ENCODE measurements around the gene CNTN6. TPM values are rescaled to one million over a fixed set of nuclear protein-coding genes. Genes with fewer than 3 reads are reported as not detected.

The CNTN6 gene
- total RNA-seq, 1 experiment from 2014 or later, result not detected

- Histone ChIP-seq H3K9ac (ENCODE audit: low read length) (no peak overlapping the region), H3K9me2 (replicated peaks; ENCODE audit: insufficient read depth, low read length) (no peaks in the 10 kb centered on the region), H3K27me3 (ENCODE audit: low read length) (no peaks in the 10 kb centered on the region), H2AFZ (ENCODE audit: low read length) (no peak overlapping the region), H3K27ac (ENCODE audit: low read length) (no peak overlapping the region), H3K79me2 (ENCODE audit: low read length) (no peaks in the 10 kb centered on the region), H3K36me3 (ENCODE audit: insufficient read depth, low read length) (no peaks in the 10 kb centered on the region), H3K4me2 (ENCODE audit: low read depth, low read length, poor library complexity, severe bottlenecking) (no peak overlapping the region), H3K4me1 (ENCODE audit: low read length) (no peaks in the 10 kb centered on the region), H4K20me1 (ENCODE audit: insufficient read depth, low read depth, low read length) (no peaks in the 10 kb centered on the region), H3K4me3 (ENCODE audit: low read length) (no peak overlapping the region), H3K9me3 (ENCODE audit: low read length) (no peaks in the 10 kb centered on the region)
- DNase-seq, result no peak
Observed at GRCh38 chr3:1394188-1394587, 301.4 kb downstream of the CNTN6 start.

GRCh38 chr3:1400571-1400970 is 307.7 kb downstream of the CNTN6 start:
- no peaks in the 10 kb centered on the region for H3K4me1 ChIP-seq (ENCODE audit: low read length)
- no peaks in the 10 kb centered on the region for H3K79me2 ChIP-seq (ENCODE audit: low read length)
- H4K20me1 ChIP-seq (ENCODE audit: insufficient read depth, low read depth, low read length), result no peaks in the 10 kb centered on the region
- H3K27me3 ChIP-seq (ENCODE audit: low read length), result no peaks in the 10 kb centered on the region
- no peak overlapping the region for H3K4me3 ChIP-seq (ENCODE audit: low read length)
- no peak for DNase-seq
- H3K9ac ChIP-seq (ENCODE audit: low read length), result no peak overlapping the region
- H3K9me3 ChIP-seq (ENCODE audit: low read length), result peaks cover 10% of the 10 kb centered on the region; the same call in 1 of the 2 replicates
- no peak overlapping the region for H3K4me2 ChIP-seq (ENCODE audit: low read depth, low read length, poor library complexity, severe bottlenecking)
- H3K9me2 ChIP-seq (replicated peaks; ENCODE audit: insufficient read depth, low read length), result no peaks in the 10 kb centered on the region
- H3K27ac ChIP-seq (ENCODE audit: low read length), result no peak overlapping the region
- no peak overlapping the region for H2AFZ ChIP-seq (ENCODE audit: low read length)
- no peaks in the 10 kb centered on the region for H3K36me3 ChIP-seq (ENCODE audit: insufficient read depth, low read length)

- H3K9ac ChIP-seq (ENCODE audit: low read length), result no peak overlapping the region
- no peaks in the 10 kb centered on the region for H3K36me3 ChIP-seq (ENCODE audit: insufficient read depth, low read length)
- no peak overlapping the region for H3K4me2 ChIP-seq (ENCODE audit: low read depth, low read length, poor library complexity, severe bottlenecking)
- no peaks in the 10 kb centered on the region for H3K79me2 ChIP-seq (ENCODE audit: low read length)
- H3K27ac ChIP-seq (ENCODE audit: low read length), result no peak overlapping the region
- no peaks in the 10 kb centered on the region for H3K4me1 ChIP-seq (ENCODE audit: low read length)
- H3K9me3 ChIP-seq (ENCODE audit: low read length), result peaks cover 11% of the 10 kb centered on the region; the same call in 1 of the 2 replicates
- no peaks in the 10 kb centered on the region for H3K27me3 ChIP-seq (ENCODE audit: low read length)
- H3K9me2 ChIP-seq (replicated peaks; ENCODE audit: insufficient read depth, low read length), result no peaks in the 10 kb centered on the region
- no peaks in the 10 kb centered on the region for H4K20me1 ChIP-seq (ENCODE audit: insufficient read depth, low read depth, low read length)
- H2AFZ ChIP-seq (ENCODE audit: low read length), result no peak overlapping the region
- no peak overlapping the region for H3K4me3 ChIP-seq (ENCODE audit: low read length)
- no peak for DNase-seq
Observed at GRCh38 chr3:1404270-1404962, 311.6 kb downstream of the CNTN6 start.

GRCh38 chr3:1406250-1406649 is 313.4 kb downstream of the CNTN6 start:
- no peaks in the 10 kb centered on the region for H3K4me1 ChIP-seq (ENCODE audit: low read length)
- H3K4me2 ChIP-seq (ENCODE audit: low read depth, low read length, poor library complexity, severe bottlenecking), result no peak overlapping the region
- peaks cover 9% of the 10 kb centered on the region; the same call in 1 of the 2 replicates for H3K9me3 ChIP-seq (ENCODE audit: low read length)
- no peaks in the 10 kb centered on the region for H3K79me2 ChIP-seq (ENCODE audit: low read length)
- H4K20me1 ChIP-seq (ENCODE audit: insufficient read depth, low read depth, low read length), result no peaks in the 10 kb centered on the region
- no peaks in the 10 kb centered on the region for H3K27me3 ChIP-seq (ENCODE audit: low read length)
- no peak overlapping the region for H3K4me3 ChIP-seq (ENCODE audit: low read length)
- H3K9ac ChIP-seq (ENCODE audit: low read length), result no peak overlapping the region
- no peaks in the 10 kb centered on the region for H3K9me2 ChIP-seq (replicated peaks; ENCODE audit: insufficient read depth, low read length)
- no peak overlapping the region for H2AFZ ChIP-seq (ENCODE audit: low read length)
- no peak overlapping the region for H3K27ac ChIP-seq (ENCODE audit: low read length)
- DNase-seq, result no peak
- no peaks in the 10 kb centered on the region for H3K36me3 ChIP-seq (ENCODE audit: insufficient read depth, low read length)

- Histone ChIP-seq H3K4me1 (ENCODE audit: low read length) (no peaks in the 10 kb centered on the region), H3K36me3 (ENCODE audit: insufficient read depth, low read length) (no peaks in the 10 kb centered on the region), H3K27ac (ENCODE audit: low read length) (no peak overlapping the region), H3K9me2 (replicated peaks; ENCODE audit: insufficient read depth, low read length) (no peaks in the 10 kb centered on the region), H3K4me2 (ENCODE audit: low read depth, low read length, poor library complexity, severe bottlenecking) (no peak overlapping the region), H3K79me2 (ENCODE audit: low read length) (no peaks in the 10 kb centered on the region), H4K20me1 (ENCODE audit: insufficient read depth, low read depth, low read length) (no peaks in the 10 kb centered on the region), H3K4me3 (ENCODE audit: low read length) (no peak overlapping the region), H3K9me3 (ENCODE audit: low read length) (0 out of 2 replicates have a peak, but pooled peaks cover 4% of the 10 kb centered on the region), H2AFZ (ENCODE audit: low read length) (no peak overlapping the region), H3K27me3 (ENCODE audit: low read length) (no peaks in the 10 kb centered on the region), H3K9ac (ENCODE audit: low read length) (no peak overlapping the region)
- no peak for DNase-seq
Observed at GRCh38 chr3:1421577-1421976, 328.8 kb downstream of the CNTN6 start.

GRCh38 chr3:1423566-1424089 is 330.8 kb downstream of the CNTN6 start:
- no peaks in the 10 kb centered on the region for H3K36me3 ChIP-seq (ENCODE audit: insufficient read depth, low read length)
- no peak overlapping the region for H3K9ac ChIP-seq (ENCODE audit: low read length)
- no peaks in the 10 kb centered on the region for H3K4me1 ChIP-seq (ENCODE audit: low read length)
- no peak overlapping the region for H3K4me3 ChIP-seq (ENCODE audit: low read length)
- no peaks in the 10 kb centered on the region for H3K9me2 ChIP-seq (replicated peaks; ENCODE audit: insufficient read depth, low read length)
- no peaks in the 10 kb centered on the region for H3K27me3 ChIP-seq (ENCODE audit: low read length)
- H3K27ac ChIP-seq (ENCODE audit: low read length), result no peak overlapping the region
- DNase-seq, result no peak
- no peaks in the 10 kb centered on the region for H3K79me2 ChIP-seq (ENCODE audit: low read length)
- no peak overlapping the region for H3K4me2 ChIP-seq (ENCODE audit: low read depth, low read length, poor library complexity, severe bottlenecking)
- H3K9me3 ChIP-seq (ENCODE audit: low read length), result 0 out of 2 replicates have a peak, but pooled peaks cover under 1% of the 10 kb centered on the region
- H2AFZ ChIP-seq (ENCODE audit: low read length), result no peak overlapping the region
- H4K20me1 ChIP-seq (ENCODE audit: insufficient read depth, low read depth, low read length), result no peaks in the 10 kb centered on the region

- H3K79me2 ChIP-seq (ENCODE audit: low read length), result no peaks in the 10 kb centered on the region
- H3K9me2 ChIP-seq (replicated peaks; ENCODE audit: insufficient read depth, low read length), result no peaks in the 10 kb centered on the region
- no peaks in the 10 kb centered on the region for H3K4me1 ChIP-seq (ENCODE audit: low read length)
- no peaks in the 10 kb centered on the region for H3K27me3 ChIP-seq (ENCODE audit: low read length)
- peaks cover 9% of the 10 kb centered on the region for H3K9me3 ChIP-seq (ENCODE audit: low read length)
- H3K4me3 ChIP-seq (ENCODE audit: low read length), result no peak overlapping the region
- H4K20me1 ChIP-seq (ENCODE audit: insufficient read depth, low read depth, low read length), result no peaks in the 10 kb centered on the region
- H3K4me2 ChIP-seq (ENCODE audit: low read depth, low read length, poor library complexity, severe bottlenecking), result no peak overlapping the region
- H3K36me3 ChIP-seq (ENCODE audit: insufficient read depth, low read length), result no peaks in the 10 kb centered on the region
- H3K9ac ChIP-seq (ENCODE audit: low read length), result no peak overlapping the region
- H3K27ac ChIP-seq (ENCODE audit: low read length), result no peak overlapping the region
- no peak overlapping the region for H2AFZ ChIP-seq (ENCODE audit: low read length)
- DNase-seq, result peak; percentile 67
Observed at GRCh38 chr3:1439395-1439794, 346.6 kb downstream of the CNTN6 start.

- Histone ChIP-seq H3K27ac (ENCODE audit: low read length) (no peak overlapping the region), H3K79me2 (ENCODE audit: low read length) (no peaks in the 10 kb centered on the region), H4K20me1 (ENCODE audit: insufficient read depth, low read depth, low read length) (no peaks in the 10 kb centered on the region), H3K4me3 (ENCODE audit: low read length) (no peak overlapping the region), H3K27me3 (ENCODE audit: low read length) (no peaks in the 10 kb centered on the region), H3K9ac (ENCODE audit: low read length) (no peak overlapping the region), H3K4me2 (ENCODE audit: low read depth, low read length, poor library complexity, severe bottlenecking) (no peak overlapping the region), H3K4me1 (ENCODE audit: low read length) (no peaks in the 10 kb centered on the region), H3K36me3 (ENCODE audit: insufficient read depth, low read length) (no peaks in the 10 kb centered on the region), H3K9me3 (ENCODE audit: low read length) (no peaks in the 10 kb centered on the region), H3K9me2 (replicated peaks; ENCODE audit: insufficient read depth, low read length) (no peaks in the 10 kb centered on the region), H2AFZ (ENCODE audit: low read length) (no peak overlapping the region)
- no peak for DNase-seq
Observed at GRCh38 chr3:1442271-1442670, 349.4 kb downstream of the CNTN6 start.
